Astrocyte (in vitro differentiated cells and primary cell): ENCODE data around the gene GRB2. TPM values are rescaled to one million over a fixed set of nuclear protein-coding genes. Genes with fewer than 3 reads are reported as not detected.
"Not testable (repeated sequence)": the region's sequence is repeated elsewhere in the genome, so short reads cannot be mapped to it uniquely, and the experiment has no call there.

Source experiments
- DNase-seq: peaks from one replicate; pipeline ENCODE4 v3.0.0-alpha.2; 2010; ENCODE audit warnings: low read depth
- FAIRE-seq: peaks from 2 replicates; lab custom pipeline; 2011; peaks lifted over from hg19 to GRCh38; lab: Jason Lieb, UNC
- H2AFZ ChIP-seq: 2 replicates; pipeline ENCODE4 v1.6.0; 2012; ENCODE audit warnings: low read depth, low read length, inconsistent platforms
- H3K27ac ChIP-seq: 2 replicates; pipeline ENCODE4 v1.5.1; 2011; ENCODE audit warnings: low read depth, low read length, inconsistent platforms
- H3K27me3 ChIP-seq: 2 replicates; pipeline ENCODE4 v1.6.0; 2011; ENCODE audit warnings: low read length, inconsistent platforms; ENCODE audit not compliant: insufficient read depth
- H3K36me3 ChIP-seq: 2 replicates; pipeline ENCODE4 v1.5.1; 2011; ENCODE audit warnings: low read length, inconsistent platforms; ENCODE audit not compliant: insufficient read depth
- H3K4me1 ChIP-seq: 2 replicates; pipeline ENCODE4 v1.5.1; 2011; ENCODE audit warnings: low read length, inconsistent platforms; ENCODE audit not compliant: insufficient read depth
- H3K4me2 ChIP-seq: 2 replicates; pipeline ENCODE4 v1.6.0; 2012; ENCODE audit warnings: low read length, inconsistent platforms
- H3K4me3 ChIP-seq: 2 replicates; pipeline ENCODE4 v1.5.1; 2011; ENCODE audit warnings: low read depth, mild to moderate bottlenecking, low read length, inconsistent platforms; ENCODE audit not compliant: insufficient read depth
- H3K79me2 ChIP-seq: 2 replicates; pipeline ENCODE4 v1.6.0; 2012; ENCODE audit warnings: mild to moderate bottlenecking, low read length, inconsistent platforms; ENCODE audit not compliant: insufficient read depth
- H3K9ac ChIP-seq: 2 replicates; pipeline ENCODE4 v1.6.0; 2012; ENCODE audit warnings: mild to moderate bottlenecking, low read length, inconsistent platforms
- H3K9me3 ChIP-seq: 2 replicates; pipeline ENCODE4 v1.5.1; 2012; ENCODE audit warnings: low read depth, mild to moderate bottlenecking, low read length, inconsistent platforms; ENCODE audit not compliant: insufficient read depth
- H4K20me1 ChIP-seq: 2 replicates; pipeline ENCODE4 v1.6.0; 2012; ENCODE audit warnings: low read length, inconsistent platforms; ENCODE audit not compliant: insufficient read depth
- H3K27ac Mint-ChIP-seq: one replicate; pipeline ENCODE4 v1.8.0; 2021; ENCODE audit warnings: mild to moderate bottlenecking, mixed read lengths; ENCODE audit not compliant: unreplicated experiment
- H3K27me3 Mint-ChIP-seq: one replicate; pipeline ENCODE4 v1.8.0; 2021; ENCODE audit warnings: low read depth, mixed read lengths; ENCODE audit not compliant: unreplicated experiment
- H3K36me3 Mint-ChIP-seq: one replicate; pipeline ENCODE4 v1.8.0; 2021; ENCODE audit warnings: low read depth, mixed read lengths; ENCODE audit not compliant: unreplicated experiment
- H3K4me1 Mint-ChIP-seq: one replicate; pipeline ENCODE4 v1.8.0; 2021; ENCODE audit warnings: low read depth, mixed read lengths; ENCODE audit not compliant: unreplicated experiment
- H3K4me3 Mint-ChIP-seq: one replicate; pipeline ENCODE4 v1.8.0; 2021; ENCODE audit warnings: mild to moderate bottlenecking, moderate library complexity, mixed read lengths; ENCODE audit not compliant: unreplicated experiment
- H3K9me3 Mint-ChIP-seq: one replicate; pipeline ENCODE4 v1.8.0; 2021; ENCODE audit warnings: mild to moderate bottlenecking, mixed read lengths; ENCODE audit not compliant: unreplicated experiment
- CTCF ChIP-seq: IDR thresholded peaks from 2 replicates; pipeline ENCODE4 v1.5.1; 2011; ENCODE audit warnings: low read depth, mild to moderate bottlenecking, inconsistent platforms, low read length, moderate library complexity; ENCODE audit not compliant: insufficient read depth
- EZH2 ChIP-seq: IDR thresholded peaks from 2 replicates; pipeline ENCODE4 v1.6.1; 2012; ENCODE audit warnings: mild to moderate bottlenecking, low read length, inconsistent platforms; ENCODE audit not compliant: insufficient read depth
- total RNA-seq: library from RNA; stranded (reverse); gene quantifications from 2 replicates; pipeline ENCODE4 v1.2.1, GENCODE V29; 2021

The GRB2 gene
- total RNA-seq, 1 donor from 2014 or later: 168 TPM

DNA sequence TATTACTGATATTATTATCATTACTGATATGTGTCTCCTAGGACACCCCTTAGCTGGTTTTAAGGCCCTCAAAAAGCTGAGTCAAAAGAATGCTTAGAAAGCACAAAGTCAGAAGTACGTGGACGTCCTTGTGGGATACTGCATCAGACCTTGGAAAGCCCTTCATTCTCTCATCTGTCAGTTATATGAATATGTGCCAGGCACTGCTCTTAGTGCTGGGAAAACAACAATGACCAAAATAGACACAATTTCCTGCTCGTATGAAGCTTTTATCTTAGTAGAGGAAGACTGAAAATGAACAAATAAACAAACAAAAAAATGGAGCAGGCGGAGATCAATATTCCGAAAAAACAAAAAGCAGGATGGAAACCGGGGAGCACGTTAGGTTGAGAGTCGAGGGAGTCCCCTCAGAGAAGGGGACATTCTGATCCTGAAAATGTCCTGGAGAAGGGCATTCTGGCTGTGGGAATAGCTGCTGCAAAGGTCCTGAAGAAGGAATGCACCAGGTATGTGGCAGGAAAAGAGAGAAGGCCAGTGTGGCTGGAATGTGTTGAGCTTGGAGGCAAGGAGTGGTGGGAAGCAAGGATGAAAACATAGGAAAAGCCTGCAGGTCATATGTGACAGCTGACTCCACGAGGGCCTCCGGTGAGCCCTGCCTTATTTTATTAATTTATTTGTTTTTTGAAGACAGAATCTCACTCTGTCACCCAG is 35.4 kb upstream of the GRB2 start:
- no peak overlapping the region for H3K27ac Mint-ChIP-seq
- H3K9me3 Mint-ChIP-seq: no peaks in the 10 kb centered on the region
- H3K27me3 Mint-ChIP-seq: no peaks in the 10 kb centered on the region
- no peaks in the 10 kb centered on the region for H4K20me1 ChIP-seq
- no peaks in the 10 kb centered on the region for H3K79me2 ChIP-seq
- H3K27ac ChIP-seq: no peak overlapping the region
- no peak overlapping the region for H3K4me3 Mint-ChIP-seq
- H3K4me3 ChIP-seq: no peak overlapping the region
- H3K4me2 ChIP-seq: no peak overlapping the region
- H3K36me3 Mint-ChIP-seq: no peaks in the 10 kb centered on the region
- H3K27me3 ChIP-seq: no peaks in the 10 kb centered on the region
- no peak for FAIRE-seq
- peaks cover 12% of the 10 kb centered on the region for H3K4me1 ChIP-seq
- DNase-seq: peak; percentile 37
- H2AFZ ChIP-seq: no peak overlapping the region
- peaks cover 12% of the 10 kb centered on the region for H3K4me1 Mint-ChIP-seq
- no peak for TF ChIP-seq CTCF
- no peak for TF ChIP-seq EZH2
- H3K9ac ChIP-seq: no peak overlapping the region
- H3K36me3 ChIP-seq: no peaks in the 10 kb centered on the region
- H3K9me3 ChIP-seq: no peaks in the 10 kb centered on the region

GRCh38 chr17:75439287-75439686 is 33.8 kb upstream of the GRB2 start:
- Histone ChIP-seq H3K36me3 (no peaks in the 10 kb centered on the region), H2AFZ (no peak overlapping the region), H3K27me3 (no peaks in the 10 kb centered on the region), H3K4me3 (no peak overlapping the region), H3K9me3 (no peaks in the 10 kb centered on the region), H3K27ac (no peak overlapping the region), H3K79me2 (no peaks in the 10 kb centered on the region), H3K4me1 (peaks cover 6% of the 10 kb centered on the region), H3K9ac (no peak overlapping the region), H4K20me1 (no peaks in the 10 kb centered on the region), H3K4me2 (no peak overlapping the region)
- Mint-ChIP-seq H3K27me3 (no peaks in the 10 kb centered on the region), H3K9me3 (no peaks in the 10 kb centered on the region), H3K36me3 (no peaks in the 10 kb centered on the region), H3K4me3 (no peak overlapping the region), H3K27ac (no peak overlapping the region), H3K4me1 (peaks cover 10% of the 10 kb centered on the region)
- TF ChIP-seq CTCF: no peak
- no peak for TF ChIP-seq EZH2
- DNase-seq (no peak), FAIRE-seq (no peak)

GRCh38 chr17:75437404-75437803 is 31.9 kb upstream of the GRB2 start:
- not testable (repeated sequence) for H3K27ac Mint-ChIP-seq, H3K9ac ChIP-seq, H3K4me2 ChIP-seq, H3K4me3 Mint-ChIP-seq, H3K79me2 ChIP-seq, H3K36me3 ChIP-seq, DNase-seq, H4K20me1 ChIP-seq, FAIRE-seq, H2AFZ ChIP-seq, H3K9me3 Mint-ChIP-seq, H3K27ac ChIP-seq, H3K36me3 Mint-ChIP-seq, H3K27me3 ChIP-seq, H3K9me3 ChIP-seq, H3K4me3 ChIP-seq, H3K27me3 Mint-ChIP-seq, H3K4me1 ChIP-seq
- H3K4me1 Mint-ChIP-seq: peaks cover 12% of the 10 kb centered on the region

- H2AFZ ChIP-seq, H3K27ac ChIP-seq, FAIRE-seq, H3K9me3 ChIP-seq, H3K79me2 ChIP-seq, H3K36me3 Mint-ChIP-seq, H3K9ac ChIP-seq, H3K4me2 ChIP-seq, H3K36me3 ChIP-seq, H3K4me3 Mint-ChIP-seq, H4K20me1 ChIP-seq, H3K27ac Mint-ChIP-seq, H3K9me3 Mint-ChIP-seq, DNase-seq, H3K4me3 ChIP-seq, H3K27me3 Mint-ChIP-seq, H3K27me3 ChIP-seq: not testable (repeated sequence)
- peaks cover 17% of the 10 kb centered on the region for H3K4me1 Mint-ChIP-seq
- H3K4me1 ChIP-seq: peaks cover 15% of the 10 kb centered on the region
These were observed 29.0 kb upstream of the GRB2 start for GRCh38 chr17:75434433-75434832.
